ENCODE measurements around the gene HIRA.

HIRA gene

GRCh38 chr22:19407649-19408606, 23.6 kb downstream of the HIRA start:
- no peak for DNase-seq (ENCODE audit: low spot score)

- no peak for DNase-seq (ENCODE audit: low spot score)
Observed at GRCh38 chr22:19406846-19407245, 24.7 kb downstream of the HIRA start.

GRCh38 chr22:19406281-19406811, 25.2 kb downstream of the HIRA start:
- no peak for DNase-seq (ENCODE audit: low spot score)

GRCh38 chr22:19405652-19406051, 25.9 kb downstream of the HIRA start:
- DNase-seq (ENCODE audit: low spot score), result no peak

- DNase-seq (ENCODE audit: low spot score), result no peak
Observed at GRCh38 chr22:19405133-19405532, 26.4 kb downstream of the HIRA start.

- DNase-seq (ENCODE audit: low spot score), result no peak
Observed at GRCh38 chr22:19404676-19405075, 26.9 kb downstream of the HIRA start.

GRCh38 chr22:19402642-19403191, 28.8 kb downstream of the HIRA start:
- DNase-seq (ENCODE audit: low spot score), result no peak

- no peak for DNase-seq (ENCODE audit: low spot score)
Observed at GRCh38 chr22:19401483-19401882, 30.1 kb downstream of the HIRA start.

GRCh38 chr22:19400881-19401280, 30.7 kb downstream of the HIRA start:
- no peak for DNase-seq (ENCODE audit: low spot score)

- DNase-seq (ENCODE audit: low spot score), result no peak
Observed at GRCh38 chr22:19398652-19399051, 32.9 kb downstream of the HIRA start.

- no peak for DNase-seq (ENCODE audit: low spot score)
Observed at GRCh38 chr22:19398206-19398605, 33.3 kb downstream of the HIRA start.

GRCh38 chr22:19397734-19398104, 33.8 kb downstream of the HIRA start:
- DNase-seq (ENCODE audit: low spot score), result no peak

- DNase-seq (ENCODE audit: low spot score), result no peak
Observed at GRCh38 chr22:19396934-19397733, 34.4 kb downstream of the HIRA start.

GRCh38 chr22:19396561-19396933, 35.0 kb downstream of the HIRA start:
- DNase-seq (ENCODE audit: low spot score), result no peak

- DNase-seq (ENCODE audit: low spot score), result no peak
Observed at GRCh38 chr22:19395276-19395675, 36.3 kb downstream of the HIRA start.

GRCh38 chr22:19394274-19395050, 37.1 kb downstream of the HIRA start:
- DNase-seq (ENCODE audit: low spot score), result no peak

- no peak for DNase-seq (ENCODE audit: low spot score)
Observed at GRCh38 chr22:19393704-19394103, 37.8 kb downstream of the HIRA start.

- no peak for DNase-seq (ENCODE audit: low spot score)
Observed at GRCh38 chr22:19387575-19387974, 44.0 kb downstream of the HIRA start.

GRCh38 chr22:19387038-19387437, 44.5 kb downstream of the HIRA start:
- DNase-seq (ENCODE audit: low spot score), result no peak

- no peak for DNase-seq (ENCODE audit: low spot score)
Observed at GRCh38 chr22:19386248-19386647, 45.3 kb downstream of the HIRA start.

GRCh38 chr22:19385221-19385906, 46.2 kb downstream of the HIRA start:
- DNase-seq (ENCODE audit: low spot score), result no peak
